DMS153 treated with DMSO at 0.1 percent for 48 hours (cell line): ENCODE data around the gene RAPSN.
A peak's percentile ranks its signal among the peaks of the same experiment; 100 is the strongest.

Experiments
- DNase-seq: peaks from one replicate; lab custom pipeline; 2025; ENCODE audit not compliant: unreplicated experiment; lab: John Stamatoyannopoulos, UW

RAPSN gene

DNA sequence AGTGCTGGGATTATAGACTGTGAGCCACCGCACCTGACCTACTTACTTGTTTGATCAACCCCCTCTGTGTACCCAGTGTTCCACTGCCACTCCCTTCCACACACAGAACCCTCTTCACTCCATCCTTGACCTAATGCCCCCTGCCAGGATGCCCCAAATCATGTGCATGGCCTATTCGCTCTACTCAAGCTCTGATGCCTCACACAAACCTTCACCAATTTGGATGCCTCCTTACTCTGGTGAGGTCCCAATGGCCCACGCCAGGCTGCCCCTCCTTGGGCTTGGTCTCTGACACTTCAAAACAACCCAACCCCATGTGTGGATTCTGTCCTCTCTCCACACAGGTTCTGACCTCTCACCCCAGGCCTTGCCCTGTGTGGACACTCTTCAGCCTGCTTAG lies 13.2 kb downstream of the RAPSN start:
- no peak for DNase-seq

DNA sequence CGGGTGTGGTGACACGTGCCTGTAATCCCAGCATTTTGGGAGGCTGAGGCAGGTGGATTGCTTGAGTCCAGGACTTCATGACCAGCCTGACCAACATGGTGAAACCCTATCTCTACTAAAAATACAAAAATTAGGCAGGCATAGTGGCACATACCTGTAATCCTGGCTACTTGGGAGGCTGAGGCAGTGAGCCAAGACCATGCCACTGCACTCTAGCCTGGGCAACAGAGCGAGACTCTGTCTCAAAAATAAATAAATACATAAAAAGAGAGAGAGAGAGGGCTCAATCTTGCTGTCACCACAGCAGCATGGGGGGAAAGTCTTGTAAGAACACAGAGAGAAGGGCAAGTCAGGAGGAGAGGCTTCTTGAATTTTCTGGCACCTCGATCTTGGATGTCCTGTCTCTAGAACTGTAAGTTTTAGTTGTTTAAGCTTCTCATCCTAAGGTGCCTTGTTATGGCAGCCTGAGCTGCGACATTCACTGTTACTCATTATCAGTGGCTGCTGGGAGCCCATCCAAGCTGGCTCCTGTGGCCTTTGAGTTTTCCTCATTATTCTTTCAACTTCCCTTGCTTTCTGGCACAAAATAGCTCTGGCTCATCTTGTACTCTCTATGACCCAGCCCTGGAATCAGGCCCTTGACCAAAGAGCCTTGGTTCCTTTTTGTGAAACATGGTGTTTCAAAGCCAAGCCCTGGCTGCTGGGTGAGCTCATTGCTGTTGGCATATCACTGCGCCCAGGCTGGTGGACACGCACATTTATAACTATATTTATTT lies 14.7 kb downstream of the RAPSN start:
- DNase-seq: no peak

DNA sequence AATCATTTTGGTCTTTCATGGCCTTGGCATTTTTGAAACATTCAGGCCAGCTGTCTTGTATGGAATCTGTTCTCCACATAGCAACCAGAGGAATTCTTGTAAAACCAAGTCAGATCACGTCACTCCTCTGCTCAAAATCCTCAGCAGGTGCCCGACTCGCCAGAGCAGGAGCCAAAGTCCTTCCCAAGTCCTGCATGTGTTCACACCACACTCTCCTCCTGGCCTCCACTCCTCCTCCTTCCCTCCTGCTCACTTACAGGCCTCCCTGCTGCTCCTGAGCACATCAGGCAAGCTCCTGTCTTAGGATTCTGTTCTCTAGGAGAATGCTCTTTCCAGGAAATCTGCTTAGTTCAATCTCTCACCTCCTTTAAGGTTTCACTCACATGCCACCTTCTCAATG lies 15.8 kb downstream of the RAPSN start:
- DNase-seq: no peak

DNA sequence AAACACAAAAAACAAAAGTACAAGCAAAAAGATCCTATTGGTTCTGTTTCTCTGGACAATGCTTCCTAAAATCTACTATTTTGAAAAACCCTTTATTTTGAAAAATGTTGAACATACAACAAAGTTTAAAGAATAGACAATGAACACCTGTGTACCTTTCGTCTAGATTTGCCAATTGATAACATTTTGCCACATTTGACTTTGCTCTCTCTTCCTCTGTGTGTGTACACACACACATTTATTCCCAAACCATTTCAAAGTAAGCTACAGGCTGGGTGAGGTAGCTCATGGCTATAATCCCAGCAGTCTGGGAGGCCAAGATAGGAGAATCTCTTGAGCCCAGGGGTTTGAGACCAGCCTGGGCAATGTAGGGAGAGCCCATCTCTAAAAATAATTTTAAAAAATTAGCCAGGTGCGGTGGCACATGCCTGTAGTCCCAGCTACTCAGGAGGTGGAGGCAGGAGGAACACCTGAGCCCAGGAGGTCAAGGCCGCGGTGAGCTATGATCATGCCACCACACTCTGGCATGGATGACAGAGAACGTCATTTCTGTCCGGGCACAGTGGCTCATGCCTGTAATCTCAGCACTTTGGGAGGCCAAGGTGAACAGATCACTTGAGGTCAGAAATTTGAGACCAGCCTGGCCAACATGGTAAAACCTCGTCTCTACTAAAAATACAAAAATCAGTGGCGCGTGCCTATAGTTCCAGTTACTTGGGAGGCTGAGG lies 17.4 kb downstream of the RAPSN start:
- DNase-seq: no peak

DNA sequence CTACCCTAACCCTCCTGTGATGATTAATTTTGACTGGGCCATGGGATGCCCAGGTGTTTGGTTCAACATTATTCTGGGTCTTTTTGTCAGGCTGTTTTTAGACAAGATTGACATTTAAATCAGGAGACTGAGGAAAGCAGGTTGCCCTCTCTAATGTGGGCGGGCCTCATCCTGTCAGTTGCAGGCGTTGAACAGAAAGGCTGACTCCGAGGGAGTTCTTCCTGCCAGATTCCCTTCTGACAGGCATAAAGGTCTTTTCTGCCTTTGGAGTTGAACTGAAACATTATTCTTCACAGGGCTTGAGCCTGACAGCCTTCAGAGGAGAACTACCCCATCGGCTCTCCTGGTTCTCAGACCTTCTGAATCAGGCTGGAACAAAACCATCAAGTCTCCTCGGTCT lies 18.4 kb downstream of the RAPSN start:
- DNase-seq: no peak

DNA sequence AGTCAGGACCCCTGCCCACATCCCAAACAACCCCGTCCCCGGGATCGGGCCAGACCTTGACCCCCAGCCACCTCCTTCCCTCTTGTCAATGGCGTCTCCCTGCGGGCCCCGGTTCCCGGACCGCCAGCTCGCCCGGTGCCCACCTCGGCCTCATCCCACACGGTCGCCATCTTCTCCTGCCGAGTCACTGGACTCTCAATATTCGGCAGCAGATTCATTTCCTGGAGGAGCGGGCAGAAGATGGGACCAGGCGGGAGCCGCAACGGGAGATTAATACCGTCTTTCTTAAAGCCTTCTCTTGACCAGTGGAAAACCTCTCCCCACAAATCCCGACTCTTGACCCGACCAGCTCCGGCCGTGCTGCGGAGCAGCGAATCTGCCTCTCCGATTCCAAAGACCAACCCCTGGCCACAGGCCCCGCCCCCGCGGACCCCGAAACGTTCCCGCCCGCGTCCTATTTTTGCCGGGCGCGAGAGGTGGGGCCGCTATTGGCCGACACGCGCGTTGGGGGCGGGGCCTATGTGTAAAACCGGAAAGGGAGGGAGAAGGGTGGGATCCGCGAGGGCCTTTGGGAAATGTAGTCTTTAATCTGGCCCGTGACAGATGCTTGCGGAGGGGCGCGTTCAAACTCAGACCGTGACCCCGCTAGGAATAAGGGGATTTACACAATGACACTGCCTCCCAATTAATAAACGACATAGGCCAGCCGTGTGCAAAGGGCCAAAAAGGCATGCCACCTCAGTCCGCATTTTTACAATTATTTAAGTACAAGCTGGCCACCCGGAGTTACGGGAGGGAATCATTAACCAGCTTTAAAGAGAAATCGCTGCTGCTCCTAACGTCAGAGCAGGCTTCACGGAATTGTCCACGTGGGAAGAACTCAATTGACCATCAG lies 22.6 kb downstream of the RAPSN start, which contains the start of gene PSMC3:
Gene PSMC3 (minus strand): TSS at position 378 of the 895 bp plus-strand sequence. CDS start 160 bp downstream, at position 218.
- DNase-seq: peak; percentile 92

DNA sequence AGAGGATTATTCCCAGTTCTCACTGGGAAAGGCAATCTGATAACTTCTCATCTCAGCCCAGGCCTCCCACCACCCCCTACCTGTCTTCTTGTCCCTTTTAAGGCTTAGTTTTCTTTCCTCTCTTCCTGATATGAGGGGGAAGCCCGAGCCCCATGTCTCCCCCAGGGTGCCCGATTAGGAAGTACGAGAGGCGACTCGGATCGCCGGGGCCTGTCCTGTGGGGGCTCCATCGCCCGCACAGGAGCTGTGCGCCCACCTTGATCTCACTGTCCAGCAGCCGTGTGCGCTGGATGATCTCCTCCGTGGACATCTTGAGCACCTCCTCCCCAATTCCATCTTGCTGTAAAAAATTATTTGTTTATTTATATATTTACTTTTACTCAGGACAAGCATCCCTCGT lies 23.3 kb downstream of the RAPSN start:
- no peak for DNase-seq

DNA sequence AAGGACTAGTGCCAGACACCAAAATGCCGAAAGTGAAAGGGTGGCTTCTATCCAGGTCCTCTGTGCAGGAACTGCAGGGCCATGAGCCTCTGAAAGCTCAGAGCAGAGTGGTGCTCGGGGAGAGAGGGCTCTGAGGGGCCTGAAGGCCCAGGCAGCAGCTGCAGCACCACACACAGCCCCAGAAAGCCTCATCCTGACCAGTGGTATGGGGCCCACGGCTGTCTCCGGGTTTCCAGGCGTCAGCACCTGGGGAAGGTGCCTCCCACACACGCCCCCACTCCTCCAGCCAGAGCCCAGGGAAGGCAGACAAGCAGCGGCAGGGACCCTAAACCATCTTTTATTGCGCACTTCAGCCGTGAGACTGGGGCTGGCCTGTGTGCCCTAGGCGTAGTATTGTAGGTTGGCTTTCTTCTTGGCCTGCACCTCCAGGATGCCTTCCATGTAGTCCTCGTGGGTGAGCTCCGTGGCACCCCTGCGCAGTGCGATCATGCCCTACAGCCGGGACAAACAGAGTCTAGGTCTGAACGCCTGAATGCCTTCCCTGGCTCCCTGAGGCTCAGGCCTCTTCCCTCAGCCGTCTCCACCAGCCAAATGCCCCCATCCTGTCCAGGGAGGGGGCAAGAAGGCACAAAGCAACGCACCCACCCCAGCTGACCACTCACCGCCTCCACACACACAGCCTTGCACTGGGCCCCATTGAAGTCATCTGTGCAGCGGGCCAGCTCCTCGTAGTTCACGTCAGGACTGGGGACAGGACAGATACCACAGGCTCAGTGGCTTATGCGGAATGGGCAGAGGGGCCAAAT lies 30.3 kb downstream of the RAPSN start:
- no peak for DNase-seq

DNA sequence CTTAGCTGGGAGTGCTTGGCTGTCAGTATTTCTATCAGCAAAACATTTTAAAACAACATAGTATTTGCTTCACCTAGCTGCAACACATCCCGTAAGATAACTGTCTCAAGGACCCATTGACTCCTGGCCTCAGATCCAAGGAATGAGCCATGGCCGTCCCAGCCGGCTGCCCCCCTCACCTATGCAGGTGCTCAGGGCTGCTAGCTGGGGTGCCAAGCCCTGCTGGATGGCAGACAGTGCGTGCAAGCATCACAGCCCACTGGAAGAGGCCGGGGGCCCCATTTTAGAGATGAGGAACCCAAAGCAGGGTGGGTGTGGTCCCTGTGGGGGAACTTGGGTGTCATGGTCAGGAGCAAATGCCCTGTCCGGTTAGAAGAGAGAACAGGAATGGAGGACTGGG lies 31.2 kb downstream of the RAPSN start:
- DNase-seq: no peak

DNA sequence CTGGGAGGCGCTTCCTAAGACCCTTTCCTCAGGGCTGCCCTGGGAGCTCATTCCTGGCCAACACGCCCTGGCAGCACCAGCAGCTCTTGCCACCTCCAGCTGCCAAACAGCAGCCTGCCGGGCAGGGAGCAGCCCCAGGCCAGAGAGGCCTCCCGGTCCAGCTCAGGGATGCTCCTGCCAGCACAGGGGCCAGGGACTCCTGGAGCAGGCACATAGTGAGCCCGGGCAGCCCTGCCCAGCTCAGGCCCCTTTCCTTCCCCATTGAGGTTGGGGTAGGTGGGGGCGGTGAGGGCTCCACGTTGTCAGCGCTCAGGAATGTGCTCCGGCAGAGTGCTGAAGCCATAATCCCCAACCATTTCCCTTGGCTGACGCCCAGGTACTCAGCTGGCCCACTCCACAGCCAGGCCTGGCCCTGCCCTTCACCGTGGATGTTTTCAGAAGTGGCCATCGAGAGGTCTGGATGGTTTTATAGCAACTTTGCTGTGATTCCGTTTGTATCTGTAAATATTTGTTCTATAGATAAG lies 32.9 kb downstream of the RAPSN start:
- DNase-seq: peak; percentile 24

DNA sequence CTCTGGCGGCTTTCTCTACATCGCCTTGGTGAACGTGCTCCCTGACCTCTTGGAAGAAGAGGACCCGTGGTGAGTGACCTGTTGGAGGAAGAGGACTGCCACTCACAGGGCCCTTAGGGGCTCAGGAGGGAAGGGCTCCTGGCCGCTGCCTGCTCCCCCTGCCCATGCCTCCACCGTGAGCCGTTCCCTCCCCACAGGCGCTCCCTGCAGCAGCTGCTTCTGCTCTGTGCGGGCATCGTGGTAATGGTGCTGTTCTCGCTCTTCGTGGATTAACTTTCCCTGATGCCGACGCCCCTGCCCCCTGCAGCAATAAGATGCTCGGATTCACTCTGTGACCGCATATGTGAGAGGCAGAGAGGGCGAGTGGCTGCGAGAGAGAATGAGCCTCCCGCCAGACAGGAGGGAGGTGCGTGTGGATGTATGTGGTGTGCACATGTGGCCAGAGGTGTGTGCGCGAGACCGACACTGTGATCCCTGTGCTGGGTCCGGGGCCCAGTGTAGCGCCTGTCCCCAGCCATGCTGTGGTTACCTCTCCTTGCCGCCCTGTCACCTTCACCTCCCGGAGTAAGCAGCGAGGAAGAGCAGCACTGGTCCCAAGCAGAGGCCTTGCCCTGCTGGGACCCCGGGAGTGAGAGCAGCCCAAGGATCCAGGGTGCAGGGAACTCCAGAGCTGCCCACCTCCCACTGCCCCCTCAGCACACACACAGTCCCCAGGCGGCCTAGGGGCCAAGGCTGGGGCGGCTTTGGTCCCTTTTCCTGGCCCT lies 33.7 kb downstream of the RAPSN start:
- DNase-seq: no peak

DNA sequence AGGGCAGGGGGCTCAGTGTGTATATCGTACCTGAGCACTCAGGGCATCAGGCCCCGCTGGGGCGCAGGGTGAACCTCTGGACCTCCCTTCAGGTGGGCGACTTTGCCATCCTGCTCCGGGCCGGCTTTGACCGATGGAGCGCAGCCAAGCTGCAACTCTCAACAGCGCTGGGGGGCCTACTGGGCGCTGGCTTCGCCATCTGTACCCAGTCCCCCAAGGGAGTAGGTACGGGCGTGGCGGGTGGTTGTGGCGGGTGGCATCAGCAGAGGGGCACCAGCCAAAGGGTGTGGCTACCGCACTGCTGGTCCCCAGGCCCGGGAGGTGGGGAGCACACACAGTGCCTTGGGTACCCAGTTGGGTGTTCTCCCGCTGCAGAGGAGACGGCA lies 34.3 kb downstream of the RAPSN start:
- DNase-seq: no peak

DNA sequence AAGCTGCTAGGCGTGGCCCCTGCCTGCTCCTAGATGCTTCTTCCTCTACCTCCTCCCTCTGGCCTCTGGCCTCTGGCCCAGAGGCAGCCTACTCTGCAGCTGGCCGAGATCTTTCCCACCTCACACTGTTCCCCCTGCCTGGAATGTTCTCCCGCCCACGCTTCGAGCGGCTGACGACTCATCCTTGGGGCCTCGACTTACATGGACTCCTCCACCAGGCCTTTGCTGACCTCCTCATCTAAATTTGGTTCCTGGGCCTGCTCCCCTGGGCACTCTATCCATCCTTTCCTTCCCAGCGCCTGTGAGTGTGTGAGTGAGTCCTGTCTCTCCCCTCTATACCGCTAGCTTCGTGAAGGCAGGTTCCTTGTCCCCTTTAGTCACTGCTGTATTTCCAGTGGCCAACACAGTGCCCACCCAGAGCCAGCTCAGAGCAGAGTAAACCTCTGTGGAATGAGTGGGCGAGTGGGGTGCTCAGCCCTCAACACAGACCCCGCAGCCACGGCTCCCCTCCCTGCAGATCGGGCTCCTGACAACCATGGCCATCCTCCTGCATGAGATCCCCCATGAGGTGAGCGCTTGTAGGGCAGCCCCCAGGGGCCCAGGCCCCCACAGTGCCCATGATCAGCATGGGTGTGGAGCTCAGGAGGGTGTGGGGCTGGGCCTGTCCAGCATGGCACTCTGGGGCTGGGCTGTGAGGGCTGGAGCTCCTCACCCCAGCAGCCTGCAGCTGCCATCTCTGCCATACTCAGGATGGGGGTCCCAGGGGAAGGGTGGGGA lies 34.8 kb downstream of the RAPSN start:
- no peak for DNase-seq

DNA sequence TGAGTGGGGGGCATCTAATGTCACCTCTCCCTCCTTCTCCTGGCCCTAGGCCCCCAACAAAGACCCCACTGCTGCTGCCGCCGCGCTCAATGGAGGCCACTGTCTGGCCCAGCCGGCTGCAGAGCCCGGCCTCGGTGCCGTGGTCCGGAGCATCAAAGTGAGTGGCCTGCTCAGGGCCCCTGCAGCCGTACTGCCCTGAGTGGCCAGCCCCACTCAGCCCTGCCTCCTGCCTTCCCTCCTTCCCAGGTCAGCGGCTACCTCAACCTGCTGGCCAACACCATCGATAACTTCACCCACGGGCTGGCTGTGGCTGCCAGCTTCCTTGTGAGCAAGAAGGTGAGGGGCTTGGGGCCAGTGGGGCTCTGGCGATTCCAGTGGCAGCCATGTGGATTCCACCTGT lies 35.6 kb downstream of the RAPSN start:
- DNase-seq: no peak

DNA sequence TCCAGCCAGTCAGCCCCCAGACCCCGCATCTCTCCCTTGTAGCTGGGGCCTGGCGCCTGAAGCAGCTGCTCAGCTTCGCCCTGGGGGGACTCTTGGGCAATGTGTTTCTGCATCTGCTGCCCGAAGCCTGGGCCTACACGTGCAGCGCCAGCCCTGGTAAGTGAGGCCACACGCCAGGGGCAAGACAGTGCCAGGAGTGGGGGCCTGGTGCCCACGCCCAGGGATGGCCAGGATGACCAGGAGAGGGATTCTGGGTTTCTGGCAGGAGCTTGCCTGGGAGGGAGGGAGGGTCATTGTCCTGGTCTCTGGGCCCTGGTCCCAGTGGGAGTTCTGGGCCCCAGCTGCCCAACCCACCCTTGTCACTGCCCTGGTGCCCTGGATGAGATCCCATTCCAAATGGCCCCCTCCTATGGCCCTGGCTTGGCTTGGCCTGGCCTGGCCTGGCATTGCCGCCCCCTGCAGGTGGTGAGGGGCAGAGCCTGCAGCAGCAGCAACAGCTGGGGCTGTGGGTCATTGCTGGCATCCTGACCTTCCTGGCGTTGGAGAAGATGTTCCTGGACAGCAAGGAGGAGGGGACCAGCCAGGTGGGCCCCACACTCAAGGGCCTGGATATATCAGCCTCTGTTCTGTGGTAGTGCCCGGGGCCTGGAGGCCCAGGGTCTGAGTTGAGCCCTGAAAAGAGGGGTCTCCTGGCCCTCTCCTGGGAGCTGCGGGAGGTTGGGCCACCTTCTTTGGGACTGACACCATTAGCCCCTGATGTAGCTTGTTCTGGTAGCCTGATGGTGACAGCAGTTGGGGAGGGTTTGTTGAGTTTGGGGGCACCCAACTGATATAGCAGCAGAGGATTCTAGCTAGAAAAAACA lies 36.8 kb downstream of the RAPSN start:
- no peak for DNase-seq

DNA sequence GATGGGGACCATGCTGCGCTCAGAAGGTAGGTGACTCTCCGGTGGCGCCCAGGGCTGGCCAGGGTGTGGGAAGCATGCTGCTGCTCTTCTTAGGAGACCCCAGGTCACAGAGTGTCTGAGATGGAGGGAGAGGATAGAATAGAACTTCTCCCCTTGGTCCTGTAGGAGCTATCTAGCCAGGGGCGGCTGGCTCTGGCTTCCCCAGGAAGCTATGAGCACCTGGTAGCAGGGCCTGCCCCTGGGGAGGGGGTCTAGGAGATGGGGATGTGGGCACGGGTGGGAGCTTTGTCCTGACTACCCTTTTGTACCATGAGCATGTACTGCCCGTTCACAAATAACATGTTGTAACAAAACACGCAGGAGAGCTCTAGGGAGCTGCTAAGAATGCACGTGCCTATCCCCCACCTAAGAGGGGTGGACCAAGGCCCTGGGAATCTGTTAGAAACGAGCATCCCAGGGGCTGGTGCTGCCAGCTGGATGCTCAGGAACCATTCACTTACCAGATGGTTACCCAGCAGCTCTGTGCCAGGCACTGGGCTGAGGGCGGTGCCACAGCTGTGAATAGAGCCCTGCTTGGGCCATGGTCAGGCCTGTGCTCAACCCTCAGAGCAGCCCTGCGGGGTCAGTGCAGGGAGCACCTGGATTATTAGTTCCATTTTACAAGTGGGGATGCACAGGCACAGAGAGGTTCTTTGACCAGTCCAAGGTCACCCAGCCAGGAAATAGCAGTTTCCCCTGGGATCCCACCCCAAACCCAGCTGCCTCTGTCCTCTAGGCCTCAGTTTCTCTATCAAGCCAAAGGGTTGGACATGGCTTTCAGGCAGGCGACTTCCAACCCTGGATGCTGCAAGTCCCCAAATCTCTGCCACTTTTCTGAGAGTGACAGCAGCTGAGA lies 38.3 kb downstream of the RAPSN start:
- DNase-seq: no peak
